Mononuclear cell (primary cell): ENCODE results near the gene KMO. TPM values are rescaled to one million over a fixed set of nuclear protein-coding genes. Genes with fewer than 3 reads are reported as not detected.

Source experiments
- H3K27me3 ChIP-seq: 2 replicates; pipeline ENCODE4 v1.6.0; 2011; ENCODE audit warnings: low read length, control low read depth; ENCODE audit not compliant: insufficient read depth
- H3K4me1 ChIP-seq: 2 replicates; pipeline ENCODE4 v1.5.1; 2011; ENCODE audit warnings: mild to moderate bottlenecking, low read length, control low read depth; ENCODE audit not compliant: insufficient read depth
- H3K4me3 ChIP-seq: 2 replicates; pipeline ENCODE4 v1.5.1; 2011; ENCODE audit warnings: mild to moderate bottlenecking, low read length, moderate library complexity
- H3K9me3 ChIP-seq: 2 replicates; pipeline ENCODE4 v1.5.1; 2011; ENCODE audit warnings: low read depth, mild to moderate bottlenecking, control low read depth, low read length
- total RNA-seq: library from RNA; depleted of rRNA; stranded (reverse); fragments of >200 nt; gene quantifications from one replicate; pipeline ENCODE4 v1.2.3, GENCODE V29; 2012

KMO gene
- total RNA-seq, 1 donor = 3.9 TPM

GRCh38 chr1:241527146-241527545, 5.0 kb upstream of the KMO start:
- Histone ChIP-seq H3K4me1 (peaks cover 1% of the 10 kb centered on the region), H3K4me3 (no peak overlapping the region), H3K9me3 (no peaks in the 10 kb centered on the region), H3K27me3 (peaks cover 21% of the 10 kb centered on the region)

- Histone ChIP-seq H3K4me3 (peak overlapping the region; percentile 53), H3K9me3 (no peaks in the 10 kb centered on the region), H3K4me1 (peaks cover 20% of the 10 kb centered on the region), H3K27me3 (no peaks in the 10 kb centered on the region)
These were observed 700 bp upstream of the KMO start for GRCh38 chr1:241531195-241532161.

GRCh38 chr1:241532864-241533263, 686 bp downstream of the KMO start:
- Histone ChIP-seq H3K4me3 (peak overlapping the region; percentile 53), H3K27me3 (no peaks in the 10 kb centered on the region), H3K4me1 (peaks cover 20% of the 10 kb centered on the region), H3K9me3 (no peaks in the 10 kb centered on the region)

GRCh38 chr1:241533326-241534115, 1.3 kb downstream of the KMO start:
- no peaks in the 10 kb centered on the region for H3K27me3 ChIP-seq
- H3K9me3 ChIP-seq = no peaks in the 10 kb centered on the region
- H3K4me3 ChIP-seq = peak overlapping the region; percentile 53
- H3K4me1 ChIP-seq = peaks cover 20% of the 10 kb centered on the region

- Histone ChIP-seq H3K4me1 (peaks cover 20% of the 10 kb centered on the region), H3K4me3 (no peak overlapping the region), H3K9me3 (no peaks in the 10 kb centered on the region), H3K27me3 (no peaks in the 10 kb centered on the region)
These were observed 4.1 kb downstream of the KMO start for GRCh38 chr1:241536304-241536703.

GRCh38 chr1:241536969-241537368, 4.8 kb downstream of the KMO start:
- Histone ChIP-seq H3K4me1 (peaks cover 20% of the 10 kb centered on the region), H3K9me3 (no peaks in the 10 kb centered on the region), H3K4me3 (no peak overlapping the region), H3K27me3 (no peaks in the 10 kb centered on the region)

- H3K27me3 ChIP-seq = no peaks in the 10 kb centered on the region
- no peak overlapping the region for H3K4me3 ChIP-seq
- no peaks in the 10 kb centered on the region for H3K9me3 ChIP-seq
- peaks cover 11% of the 10 kb centered on the region for H3K4me1 ChIP-seq
These were observed 10.2 kb downstream of the KMO start for GRCh38 chr1:241542199-241542907.

GRCh38 chr1:241548008-241548407, 15.8 kb downstream of the KMO start:
- H3K27me3 ChIP-seq = no peaks in the 10 kb centered on the region
- H3K9me3 ChIP-seq = no peaks in the 10 kb centered on the region
- no peak overlapping the region for H3K4me3 ChIP-seq
- peaks cover 23% of the 10 kb centered on the region for H3K4me1 ChIP-seq

GRCh38 chr1:241550318-241550717, 18.1 kb downstream of the KMO start:
- Histone ChIP-seq H3K9me3 (no peaks in the 10 kb centered on the region), H3K27me3 (no peaks in the 10 kb centered on the region), H3K4me1 (peaks cover 28% of the 10 kb centered on the region), H3K4me3 (no peak overlapping the region)

GRCh38 chr1:241551759-241552638, 19.8 kb downstream of the KMO start:
- H3K9me3 ChIP-seq = no peaks in the 10 kb centered on the region
- H3K4me1 ChIP-seq = peaks cover 28% of the 10 kb centered on the region
- H3K4me3 ChIP-seq = peak overlapping the region; percentile 30
- H3K27me3 ChIP-seq = no peaks in the 10 kb centered on the region

- Histone ChIP-seq H3K4me1 (peaks cover 28% of the 10 kb centered on the region), H3K4me3 (no peak overlapping the region), H3K9me3 (no peaks in the 10 kb centered on the region), H3K27me3 (no peaks in the 10 kb centered on the region)
These were observed 21.9 kb downstream of the KMO start for GRCh38 chr1:241553886-241554592.

- H3K27me3 ChIP-seq = no peaks in the 10 kb centered on the region
- H3K4me3 ChIP-seq = no peak overlapping the region
- no peaks in the 10 kb centered on the region for H3K9me3 ChIP-seq
- peaks cover 30% of the 10 kb centered on the region for H3K4me1 ChIP-seq
These were observed 23.3 kb downstream of the KMO start for GRCh38 chr1:241555526-241555925.

- H3K4me1 ChIP-seq = peaks cover 28% of the 10 kb centered on the region
- H3K9me3 ChIP-seq = no peaks in the 10 kb centered on the region
- no peaks in the 10 kb centered on the region for H3K27me3 ChIP-seq
- H3K4me3 ChIP-seq = no peak overlapping the region
These were observed 24.9 kb downstream of the KMO start for GRCh38 chr1:241557031-241557430.
